H1 (cell line): ENCODE measurements around the gene PORCN. TPM values are rescaled to one million over a fixed set of nuclear protein-coding genes. Genes with fewer than 3 reads are reported as not detected.

ENCODE experiments used
- CHD2 ChIP-seq: IDR thresholded peaks from 2 replicates; pipeline ENCODE4 v1.6.1; 2012; ENCODE audit warnings: low read length, improper control_type of control experiment
- CTBP2 ChIP-seq: IDR thresholded peaks from 2 replicates; pipeline ENCODE4 v1.7.0; 2011; ENCODE audit warnings: borderline replicate concordance, mild to moderate bottlenecking, moderate library complexity, mixed read lengths, low read length; ENCODE audit not compliant: insufficient read depth, insufficient read length
- HDAC6 ChIP-seq: IDR thresholded peaks from one replicate; pipeline ENCODE4 v1.7.1; 2012; ENCODE audit warnings: low read depth, mild to moderate bottlenecking, inconsistent platforms, low read length, moderate library complexity
- KDM1A ChIP-seq: fragments of 200-600, 300-600 bp; sonication (generic); IDR thresholded peaks from 2 replicates; pipeline ENCODE4 v1.7.1; 2016; ENCODE audit warnings: mild to moderate bottlenecking, low read length, borderline replicate concordance
- NRF1 ChIP-seq: IDR thresholded peaks from 2 replicates; pipeline ENCODE4 v1.6.1; 2011; ENCODE audit warnings: mild to moderate bottlenecking, low read depth, low read length, improper control_type of control experiment
- POLR2A ChIP-seq, 2 experiments: IDR thresholded peaks; 1 replicate in 1 of 2; 2 replicates in 1 of 2; pipeline ENCODE4 v1.6.1; 2011; ENCODE audit warnings: low read depth in 2 of 2, low read length in 2 of 2, mild to moderate bottlenecking in 2 of 2; ENCODE audit errors: control extremely low read depth in 1 of 2
- RBBP5 ChIP-seq: IDR thresholded peaks from 2 replicates; pipeline ENCODE4 v1.7.1; 2012; ENCODE audit warnings: low read depth, mild to moderate bottlenecking, inconsistent platforms, low read length, moderate library complexity, borderline replicate concordance
- SP4 ChIP-seq: IDR thresholded peaks from 2 replicates; pipeline ENCODE4 v1.6.1; 2012; ENCODE audit warnings: low read length, inconsistent platforms
- polyA plus RNA-seq, 7 experiments: library from polyadenylated mRNA; depleted of rRNA in 3 of 7; stranded (reverse) in 5 of 7; unstranded in 2 of 7; fragments of >200 nt in 5 of 7; fragments of 200-250 nt in 2 of 7; gene quantifications; 1 replicate in 5 of 7; 2 replicates in 1 of 7; 4 replicates in 1 of 7; pipeline versions ENCODE4 v1.2.1 to v1.2.3, GENCODE V29; 2011 to 2013; ENCODE audit warnings: missing spikeins in 2 of 7, mixed read lengths in 2 of 7
- total RNA-seq: library from RNA; stranded (reverse); fragmentation: NEBNext Ultra II Directional; extraction: Animal tissue kit (Norgen Biotek cat#: 25700); gene quantifications from 2 replicates; pipeline ENCODE4 v1.2.1, GENCODE V29; 2021

Gene PORCN
- total and polyA plus RNA-seq, 2 of the 8 experiments (the other 6 are each of a cell fraction or from before 2014, with no cell fraction given), result 14.6 to 34.1 TPM

DNA sequence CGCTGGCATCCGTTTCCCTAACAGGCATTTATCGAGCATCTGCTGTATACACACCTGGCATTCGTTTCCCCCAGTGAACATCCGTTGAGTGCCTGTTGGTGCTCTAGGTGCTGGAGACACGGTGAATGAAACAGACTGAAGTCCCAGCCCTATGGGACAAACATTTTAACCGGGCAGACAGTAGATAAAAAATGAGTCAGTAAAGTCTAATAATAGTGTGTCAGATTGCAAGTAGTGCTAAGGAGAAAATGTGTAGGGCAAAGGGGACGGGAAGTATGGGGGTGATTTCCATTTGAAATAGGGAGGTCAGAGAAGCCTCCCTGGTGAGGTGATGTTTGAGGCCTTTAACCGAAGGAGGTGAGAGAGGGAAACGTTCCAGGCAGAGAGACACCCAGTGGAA lies 7.5 kb downstream of the PORCN start (continued):
- TF ChIP-seq HDAC6 (no peak), POLR2A (IDR thresholded peaks at IDR 0.05; ENCODE audit: control extremely low read depth in 1 of 2, low read depth in 2 of 2, low read length in 2 of 2) (no peak), CHD2 (no peak), RBBP5 (no peak), SP4 (no peak), NRF1 (no peak), CTBP2 (no peak), KDM1A (no peak)
- TF ChIP-seq, all 59 proteins: peak for 0
